IMR-90 (cell line): ENCODE data around the gene SREK1IP1. TPM values are rescaled to one million over a fixed set of nuclear protein-coding genes. Genes with fewer than 3 reads are reported as not detected.

Experiments
- ATAC-seq: fragments of 200-7000 bp; cut with Tn5 transposase; 2 replicates; pipeline ENCODE4 v1.9.1; 2020; ENCODE audit warnings: low read depth, mild to moderate bottlenecking, moderate library complexity
- Bru-seq: library from RNA; stranded (reverse); fragments of 400-500 nt; gene quantifications from one replicate; lab custom pipeline; 2021; lab: Mats Ljungman, UMichigan
- BruChase-seq, 2 experiments: library from RNA; stranded (reverse); fragments of 400-500 nt; gene quantifications; one replicate each; lab custom pipeline; 2021; lab: Mats Ljungman, UMichigan
- BruUV-seq: library from RNA; stranded (reverse); fragments of 400-500 nt; replicated peaks from 2 replicates; lab custom pipeline; 2021; lab: Mats Ljungman, UMichigan
- CTCF ChIA-PET: fragments of 300-600 bp; formaldehyde crosslinking; extraction: SDS; loops from one replicate; lab custom pipeline; 2021; ENCODE audit warnings: antibody characterized with exemption; lab: Yijun Ruan, JAX
- POLR2A ChIA-PET: fragments of 300-600 bp; sonication (Branson Sonifier 250); formaldehyde crosslinking; loops from one replicate; lab custom pipeline; 2022; ENCODE audit warnings: antibody characterized with exemption; ENCODE audit not compliant: unreplicated experiment; lab: Charles Lee
- DNase-seq: peaks from one replicate; pipeline ENCODE4 v3.0.0; 2013
- H2AFZ ChIP-seq: replicated peaks from 2 replicates; pipeline ENCODE3; 2013; ENCODE audit warnings: low read length, mild to moderate bottlenecking; ENCODE audit not compliant: poor library complexity
- H2AK5ac ChIP-seq: 2 replicates; pipeline ENCODE4 v1.6.1; 2013; ENCODE audit warnings: low read depth, low read length, inconsistent platforms
- H2AK9ac ChIP-seq: replicated peaks from 2 replicates; pipeline ENCODE3; 2013; ENCODE audit warnings: mild to moderate bottlenecking, low read depth, low read length, moderate library complexity; ENCODE audit not compliant: poor library complexity
- H2BK120ac ChIP-seq: 2 replicates; pipeline ENCODE4 v1.6.1; 2013; ENCODE audit warnings: low read depth, low read length, inconsistent platforms
- H2BK15ac ChIP-seq: 3 replicates; pipeline ENCODE4 v1.6.1; 2013; ENCODE audit warnings: low read depth, low read length, inconsistent platforms
- H2BK20ac ChIP-seq: 2 replicates; pipeline ENCODE4 v1.6.1; 2013; ENCODE audit warnings: low read depth, mild to moderate bottlenecking, inconsistent platforms, low read length, moderate library complexity
- H2BK5ac ChIP-seq: 2 replicates; pipeline ENCODE4 v1.6.1; 2013; ENCODE audit warnings: mild to moderate bottlenecking, low read depth, low read length, inconsistent platforms; ENCODE audit not compliant: poor library complexity, severe bottlenecking
- H3K14ac ChIP-seq: replicated peaks from 2 replicates; pipeline ENCODE4 v1.6.1; 2013; ENCODE audit warnings: low read depth, low read length, inconsistent platforms
- H3K18ac ChIP-seq: 2 replicates; pipeline ENCODE4 v1.6.1; 2013; ENCODE audit warnings: low read depth, low read length, control low read depth
- H3K23ac ChIP-seq: 2 replicates; pipeline ENCODE4 v1.6.1; 2013; ENCODE audit warnings: low read depth, low read length, inconsistent platforms
- H3K27ac ChIP-seq: 2 replicates; pipeline ENCODE4 v1.5.1; 2013; ENCODE audit warnings: mild to moderate bottlenecking, control low read depth, low read length; ENCODE audit not compliant: insufficient read depth
- H3K27me3 ChIP-seq: 2 replicates; pipeline ENCODE4 v1.6.1; 2013; ENCODE audit warnings: low read length; ENCODE audit not compliant: control insufficient read depth, insufficient read depth
- H3K36me3 ChIP-seq: 2 replicates; pipeline ENCODE4 v1.6.1; 2013; ENCODE audit warnings: low read length, mixed read lengths; ENCODE audit not compliant: control insufficient read depth, insufficient read depth
- H3K4ac ChIP-seq: 2 replicates; pipeline ENCODE4 v1.6.1; 2013; ENCODE audit warnings: low read depth, low read length, inconsistent platforms
- H3K4me1 ChIP-seq: 2 replicates; pipeline ENCODE4 v1.6.1; 2013; ENCODE audit warnings: low read length, mixed read lengths; ENCODE audit not compliant: control insufficient read depth, insufficient read depth
- H3K4me2 ChIP-seq: 2 replicates; pipeline ENCODE4 v1.6.1; 2013; ENCODE audit warnings: low read depth, mild to moderate bottlenecking, control low read depth, low read length, moderate library complexity
- H3K4me3 ChIP-seq: 2 replicates; pipeline ENCODE4 v1.5.1; 2013; ENCODE audit warnings: low read depth, mild to moderate bottlenecking, control low read depth, low read length, moderate library complexity; ENCODE audit not compliant: insufficient read depth
- H3K56ac ChIP-seq: 2 replicates; pipeline ENCODE4 v1.6.1; 2013; ENCODE audit warnings: low read length, inconsistent platforms; ENCODE audit not compliant: insufficient read depth; ENCODE audit errors: extremely low read depth
- H3K79me1 ChIP-seq, 2 experiments: 2 replicates each; pipeline ENCODE4 v1.6.1; 2013; ENCODE audit warnings: low read length in 2 of 2, inconsistent platforms in 1 of 2, low read depth in 1 of 2
- H3K9ac ChIP-seq: 2 replicates; pipeline ENCODE4 v1.6.1; 2013; ENCODE audit warnings: low read depth, low read length, control low read depth
- H3K9me1 ChIP-seq: 2 replicates; pipeline ENCODE4 v1.6.1; 2013; ENCODE audit warnings: low read length, inconsistent platforms; ENCODE audit not compliant: insufficient read depth
- H3K9me3 ChIP-seq: 2 replicates; pipeline ENCODE4 v1.6.1; 2013; ENCODE audit warnings: low read length; ENCODE audit not compliant: control insufficient read depth, insufficient read depth
- H4K20me1 ChIP-seq: 2 replicates; pipeline ENCODE4 v1.6.1; 2013; ENCODE audit warnings: low read length, inconsistent platforms; ENCODE audit not compliant: insufficient read depth
- H4K5ac ChIP-seq: 2 replicates; pipeline ENCODE4 v1.6.1; 2013; ENCODE audit warnings: mild to moderate bottlenecking, low read depth, low read length, control low read depth
- H4K8ac ChIP-seq, 2 experiments: 2 replicates each; pipeline ENCODE4 v1.6.1; 2013; ENCODE audit warnings: low read depth in 2 of 2, low read length in 2 of 2, control low read depth in 1 of 2, inconsistent platforms in 1 of 2
- H4K91ac ChIP-seq: 2 replicates; pipeline ENCODE4 v1.6.1; 2013; ENCODE audit warnings: low read depth, low read length, inconsistent platforms; ENCODE audit not compliant: insufficient read depth
- BHLHE40 ChIP-seq: fragments of 150-350 bp; IDR thresholded peaks from 2 replicates; pipeline ENCODE4 v1.6.1; 2016; ENCODE audit warnings: mild to moderate bottlenecking, low read depth, low read length
- CEBPB ChIP-seq: IDR thresholded peaks from 2 replicates; pipeline ENCODE4 v1.6.1; 2012; ENCODE audit warnings: low read depth, low read length, improper control_type of control experiment
- CTCF ChIP-seq: conservative IDR thresholded peaks from 2 replicates; pipeline ENCODE4 v1.5.1; 2012; ENCODE audit warnings: mild to moderate bottlenecking, low read depth, low read length, improper control_type of control experiment
- NFE2L2 ChIP-seq: fragments of 150-350 bp; IDR thresholded peaks from 2 replicates; pipeline ENCODE4 v1.6.1; 2016; ENCODE audit warnings: low read depth, mild to moderate bottlenecking, low read length
- POLR2A ChIP-seq: IDR thresholded peaks from 2 replicates; pipeline ENCODE4 v1.6.1; 2012; ENCODE audit warnings: mild to moderate bottlenecking, low read depth, low read length
- RAD21 ChIP-seq: IDR thresholded peaks from 2 replicates; pipeline ENCODE4 v1.6.1; 2012; ENCODE audit warnings: low read length, improper control_type of control experiment
- RCOR1 ChIP-seq: IDR thresholded peaks from 2 replicates; pipeline ENCODE4 v1.6.1; 2012; ENCODE audit warnings: mild to moderate bottlenecking, low read length, improper control_type of control experiment; ENCODE audit not compliant: insufficient replicate concordance
- USF2 ChIP-seq: fragments of 150-350 bp; IDR thresholded peaks from 2 replicates; pipeline ENCODE4 v1.6.1; 2017; ENCODE audit warnings: mild to moderate bottlenecking, antibody characterized with exemption, low read length, low read depth
- WGBS, 2 experiments: methylation state at CpG; one replicate each; pipeline versions ENCODE4 v1.1.5 to v1.1.7; 2013; ENCODE audit warnings: missing lambda C conversion rate in 2 of 2; ENCODE audit not compliant: insufficient read length in 1 of 2; ENCODE audit errors: extremely low coverage in 2 of 2; 5-methylcytosine and 5-hydroxymethylcytosine counted together
- dilution Hi-C: fragments of 300-500 bp; cut with HindIII; formaldehyde crosslinking; loops from one replicate; pipeline ENCODE4 v1.14.3; 2018; ENCODE audit warnings: low sequenced_read_pairs; ENCODE audit not compliant: unreplicated experiment
- in situ Hi-C: fragments of 300-500 bp; cut with MboI; formaldehyde crosslinking; loops from 3 replicates; pipeline ENCODE4 v1.14.3; 2019; ENCODE audit warnings: low sequenced_read_pairs, inconsistent platforms, mixed read lengths
- intact Hi-C: fragments of 100-400 bp; cut with micrococcal nuclease; formaldehyde crosslinking; loops from 2 replicates; pipeline ENCODE4 v1.10.0; 2022
- long read RNA-seq: library from polyadenylated mRNA; unstranded; transcript quantifications from one replicate; pipeline ENCODE4 v2.0.0, GENCODE V29; 2021; ENCODE audit not compliant: unreplicated experiment
- polyA plus RNA-seq, 3 experiments: library from polyadenylated mRNA; depleted of rRNA; stranded (reverse); fragments of >200 nt; gene quantifications; 2 replicates each; pipeline ENCODE4 v1.2.3, GENCODE V29; 2012; ENCODE audit warnings: low replicate concordance in 1 of 3
- total RNA-seq: library from RNA; depleted of rRNA; stranded (reverse); fragments of >200 nt; gene quantifications from 2 replicates; pipeline ENCODE4 v1.2.3, GENCODE V29; 2012; rRNA removed

SREK1IP1 gene
- total RNA-seq (6.5 and 8.3 TPM in 2 replicates), polyA plus RNA-seq (2012; rRNA removed) (3.3 TPM in 2 replicates), Bru-seq, nascent RNA (percentile 82 among the genes with signal in this experiment), BruChase-seq, experiment 1, labeled RNA remaining after a 6-hour chase (percentile 61 among the genes with signal in this experiment), BruChase-seq, experiment 2, labeled RNA remaining after a 2-hour chase (percentile 74 among the genes with signal in this experiment)
- polyA plus RNA-seq (2012; cell fraction: cytosol; rRNA removed), result 1.1 TPM in 2 replicates
- 0.74 and 1.4 TPM in 2 replicates for polyA plus RNA-seq (2012; cell fraction: nucleus; rRNA removed; ENCODE audit: low replicate concordance)
- long read RNA-seq, full-length matches to known transcripts, result 3 of 9 reads
- long read RNA-seq, partial matches to known transcripts, result 4 of 9 reads
- long read RNA-seq, other reads (novel, unspliced or antisense), result 2 of 9 reads

GRCh38 chr5:64768358-64769312 is at the start of gene SREK1IP1, which contains the start of gene CWC27:
Gene SREK1IP1 (minus strand): TSS chr5:64768691. CDS start chr5:64768517, 174 bp downstream.
Gene CWC27 (plus strand): TSS chr5:64768930. CDS start chr5:64769147, 217 bp downstream.
- Histone ChIP-seq H2BK5ac (peak within 1 kb of the TSS; percentile 97), H4K8ac (peak within 1 kb of the TSS; percentile 74 to 97), H3K14ac (peak within 1 kb of the TSS; percentile 91), H3K9ac (peak within 1 kb of the TSS; percentile 95), H3K9me3 (no peaks in the 10 kb centered on the region), H3K4me1 (peaks cover 5% of the 10 kb centered on the region), H2BK15ac (no peak within 1 kb of the TSS), H4K5ac (peak within 1 kb of the TSS; percentile 87), H4K20me1 (no peaks in the 10 kb centered on the region; the same call in 1 of the 2 replicates), H2AK5ac (no peak within 1 kb of the TSS), H3K36me3 (peaks cover 3% of the 10 kb centered on the region), H3K9me1 (peaks cover 13% of the 10 kb centered on the region), H3K27ac (peak within 1 kb of the TSS; percentile 93), H2BK120ac (peak within 1 kb of the TSS; percentile 97), H3K4me2 (peak within 1 kb of the TSS; percentile 94), H3K56ac (peak within 1 kb of the TSS; percentile 99), H3K27me3 (no peaks in the 10 kb centered on the region), H2AFZ (peak within 1 kb of the TSS; percentile 97), H3K79me1 (peaks cover 33 to 55% of the 10 kb centered on the region in 2 experiments), H2AK9ac (peak within 1 kb of the TSS; percentile 76), H2BK20ac (peak within 1 kb of the TSS; percentile 95), H3K4ac (peak within 1 kb of the TSS; percentile 83), H3K23ac (peak within 1 kb of the TSS; percentile 93), H3K18ac (peak within 1 kb of the TSS; percentile 86), H4K91ac (peak within 1 kb of the TSS; percentile 81), H3K4me3 (peak within 1 kb of the TSS; percentile 84)
- dilution Hi-C loops (no loop called here), intact Hi-C loops (loop anchor here (5.0 kb wide), 1 partner anchor 131 kb away; no protein-coding TSS in a partner anchor), in situ Hi-C loops (no loop called here)
- ChIA-PET POLR2A (no interaction called here), CTCF (no interaction called here)
- peak; percentile 93 for DNase-seq
- WGBS, 2 experiments, result 0% methylated on average over 6 of the region's 48 CpGs; no CpG with 5 or more reads in 1 of the 2 experiments
- TF ChIP-seq NFE2L2 (no peak), POLR2A (peak; percentile 89), CEBPB (0 out of 2 replicates have a peak, but pooled peaks have one; percentile 28), CTCF (0 out of 2 replicates have a peak, but pooled peaks have one; percentile 14), RAD21 (no peak), USF2 (no peak), RCOR1 (no peak), BHLHE40 (peak; percentile 97)
- peak; percentile 98 for ATAC-seq
- no TSS peak for BruUV-seq
